MM.1S (cell line): ENCODE data around the gene CCDC150.

Source experiments
- DNase-seq: peaks from one replicate; pipeline ENCODE4 v3.0.0-alpha.2; 2015
- H2AFZ ChIP-seq: fragments of 300-600 bp; sonication (generic); 2 replicates; pipeline ENCODE4 v1.6.0; 2016; ENCODE audit warnings: antibody characterized with exemption, low read length
- H3F3A ChIP-seq: fragments of 300-600 bp; sonication (generic); 2 replicates; pipeline ENCODE4 v1.6.1; 2016; ENCODE audit warnings: mild to moderate bottlenecking, antibody characterized with exemption, low read length, moderate library complexity, mixed read lengths; ENCODE audit not compliant: insufficient read depth
- H3K27ac ChIP-seq: fragments of 300-600 bp; sonication (generic); 2 replicates; pipeline ENCODE4 v1.5.1; 2016; ENCODE audit warnings: mild to moderate bottlenecking, low read length
- H3K27me3 ChIP-seq: fragments of 300-600 bp; sonication (generic); replicated peaks from 2 replicates; pipeline ENCODE4 v1.6.0; 2016; ENCODE audit warnings: low read length; ENCODE audit not compliant: insufficient read depth
- H3K36me3 ChIP-seq: fragments of 300-600 bp; sonication (generic); replicated peaks from 2 replicates; pipeline ENCODE4 v1.6.1; 2016; ENCODE audit warnings: mild to moderate bottlenecking, low read length, mixed read lengths; ENCODE audit not compliant: insufficient read depth
- H3K4me1 ChIP-seq: fragments of 300-600 bp; sonication (generic); 2 replicates; pipeline ENCODE4 v1.6.1; 2016; ENCODE audit warnings: low read length, mixed read lengths
- H3K4me2 ChIP-seq: fragments of 300-600 bp; sonication (generic); 2 replicates; pipeline ENCODE4 v1.6.0; 2016; ENCODE audit warnings: low read depth, low read length
- H3K4me3 ChIP-seq: fragments of 300-600 bp; sonication (generic); 2 replicates; pipeline ENCODE4 v1.5.1; 2016; ENCODE audit warnings: low read length, mixed read lengths
- H3K79me2 ChIP-seq: fragments of 300-600 bp; sonication (generic); 2 replicates; pipeline ENCODE4 v1.6.1; 2016; ENCODE audit warnings: mixed run types, low read length, mixed read lengths
- H3K9ac ChIP-seq: fragments of 300-600 bp; sonication (generic); 2 replicates; pipeline ENCODE4 v1.6.1; 2016; ENCODE audit warnings: low read length, mixed read lengths
- H3K9me2 ChIP-seq: fragments of 300-600 bp; sonication (generic); replicated peaks from 2 replicates; pipeline ENCODE4 v1.6.1; 2016; ENCODE audit warnings: mild to moderate bottlenecking, low read length, mixed read lengths; ENCODE audit not compliant: insufficient read depth
- H3K9me3 ChIP-seq: fragments of 300-600 bp; sonication (generic); replicated peaks from 2 replicates; pipeline ENCODE4 v1.6.1; 2016; ENCODE audit warnings: mild to moderate bottlenecking, low read length, mixed read lengths; ENCODE audit not compliant: insufficient read depth
- H4K20me1 ChIP-seq: fragments of 300-600 bp; sonication (generic); 2 replicates; pipeline ENCODE4 v1.6.1; 2016; ENCODE audit warnings: mild to moderate bottlenecking, low read length, moderate library complexity, mixed read lengths; ENCODE audit not compliant: insufficient read depth
- CTCF ChIP-seq: fragments of 300-600 bp; sonication (generic); IDR thresholded peaks from 2 replicates; pipeline ENCODE4 v1.5.1; 2016; ENCODE audit warnings: antibody characterized with exemption, low read length, mixed read lengths
- EZH2 ChIP-seq: fragments of 300-600 bp; sonication (generic); optimal IDR thresholded peaks from 2 replicates; pipeline ENCODE3; 2017; ENCODE audit warnings: low read depth, mild to moderate bottlenecking, antibody characterized with exemption, low read length, mixed read lengths
- EZH2phosphoT487 ChIP-seq: fragments of 300-600 bp; sonication (generic); IDR thresholded peaks from 2 replicates; pipeline ENCODE4 v1.6.1; 2018; ENCODE audit warnings: antibody characterized with exemption, low read length

Gene CCDC150

DNA sequence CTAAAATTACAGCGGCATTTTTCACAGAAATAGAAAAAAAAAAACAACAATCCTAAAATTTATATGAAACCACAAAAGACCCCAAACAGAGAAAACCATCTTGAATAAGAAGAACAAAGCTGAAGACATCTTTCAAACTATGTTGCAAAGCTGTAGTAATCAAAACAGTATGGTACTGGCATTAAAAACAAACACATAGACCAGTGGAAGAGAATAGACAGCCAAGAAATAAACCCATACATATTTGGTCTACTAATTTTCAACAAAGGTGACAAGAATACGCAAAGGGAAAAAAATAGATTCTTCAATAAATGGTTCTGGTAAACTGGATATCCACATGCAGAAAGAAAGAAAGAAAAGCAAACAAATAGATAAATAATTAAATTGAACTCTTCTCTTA lies 9.0 kb upstream of the CCDC150 start:
- no peak overlapping the region for H3K4me2 ChIP-seq

GRCh38 chr2:196635156-196635555 lies 4.4 kb upstream of the CCDC150 start:
- H2AFZ ChIP-seq, result no peak overlapping the region
- H3K27me3 ChIP-seq, result peaks cover 18% of the 10 kb centered on the region
- peaks cover 2% of the 10 kb centered on the region; the same call in 1 of the 2 replicates for H3K79me2 ChIP-seq
- no peak overlapping the region for H3K27ac ChIP-seq
- no peaks in the 10 kb centered on the region for H4K20me1 ChIP-seq
- no peak for DNase-seq
- no peak for TF ChIP-seq EZH2phosphoT487
- TF ChIP-seq EZH2, result no peak
- H3K9ac ChIP-seq, result no peak overlapping the region
- no peaks in the 10 kb centered on the region for H3K9me2 ChIP-seq
- H3K4me2 ChIP-seq, result no peak overlapping the region
- no peak overlapping the region for H3K4me3 ChIP-seq
- no peaks in the 10 kb centered on the region for H3F3A ChIP-seq
- H3K9me3 ChIP-seq, result no peaks in the 10 kb centered on the region
- H3K36me3 ChIP-seq, result no peaks in the 10 kb centered on the region
- H3K4me1 ChIP-seq, result no peaks in the 10 kb centered on the region

More for the DNA sequence above, 9.0 kb upstream of the CCDC150 start:
- H3K4me3 ChIP-seq, result no peak overlapping the region
- H3K27ac ChIP-seq, result no peak overlapping the region
- H3K9me2 ChIP-seq, result no peaks in the 10 kb centered on the region
- no peak overlapping the region for H2AFZ ChIP-seq
- no peaks in the 10 kb centered on the region for H3F3A ChIP-seq
- H3K27me3 ChIP-seq, result no peaks in the 10 kb centered on the region
- H3K4me1 ChIP-seq, result no peaks in the 10 kb centered on the region
- no peaks in the 10 kb centered on the region for H3K36me3 ChIP-seq
- no peaks in the 10 kb centered on the region for H3K9me3 ChIP-seq
- no peak for TF ChIP-seq EZH2
- H3K9ac ChIP-seq, result no peak overlapping the region
- no peak for DNase-seq
- no peaks in the 10 kb centered on the region for H3K79me2 ChIP-seq
- H4K20me1 ChIP-seq, result no peaks in the 10 kb centered on the region

GRCh38 chr2:196638765-196639164 lies 750 bp upstream of the CCDC150 start:
- Histone ChIP-seq H3K27me3 (peaks cover 18% of the 10 kb centered on the region), H2AFZ (peak overlapping the region; percentile 82), H3K4me3 (peak overlapping the region; percentile 68), H3K4me2 (peak overlapping the region; percentile 82), H3K36me3 (no peaks in the 10 kb centered on the region), H3K79me2 (peaks cover 25% of the 10 kb centered on the region), H3K4me1 (no peaks in the 10 kb centered on the region; the same call in 1 of the 2 replicates), H3K27ac (no peak overlapping the region), H3K9me2 (no peaks in the 10 kb centered on the region), H4K20me1 (no peaks in the 10 kb centered on the region), H3F3A (no peaks in the 10 kb centered on the region), H3K9ac (no peak overlapping the region), H3K9me3 (no peaks in the 10 kb centered on the region)
- DNase-seq, result no peak
- TF ChIP-seq CTCF, result no peak

DNA sequence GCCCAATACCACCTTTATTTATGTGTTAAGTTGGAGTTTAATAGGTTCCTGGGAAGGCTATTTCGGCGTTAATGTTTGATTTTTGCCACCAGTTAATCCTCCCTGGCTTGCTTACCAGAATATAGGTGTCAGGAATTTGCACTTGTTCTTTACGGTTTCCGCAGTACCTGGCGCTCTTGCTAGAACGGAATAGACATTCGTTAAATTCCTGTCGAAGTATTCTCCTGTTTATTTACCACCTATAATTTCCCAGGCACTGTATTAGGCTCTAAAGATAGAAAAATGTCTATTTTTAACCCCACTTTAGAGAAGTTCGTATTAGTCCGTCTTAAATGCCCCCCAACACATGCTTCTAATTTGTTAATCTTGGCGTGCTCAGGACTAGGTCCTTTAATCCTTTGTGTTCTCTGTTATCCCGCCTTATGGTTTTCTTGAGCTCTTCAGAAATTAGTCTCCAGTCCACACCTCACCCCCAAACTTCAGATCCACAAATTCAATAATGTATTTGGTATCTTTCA lies 575 bp downstream of the CCDC150 start:
- Histone ChIP-seq H2AFZ (peak overlapping the region; percentile 71), H3K79me2 (peaks cover 33% of the 10 kb centered on the region), H3K4me3 (peak overlapping the region; percentile 68), H3K4me1 (no peaks in the 10 kb centered on the region; the same call in 1 of the 2 replicates), H3F3A (no peaks in the 10 kb centered on the region), H3K4me2 (peak overlapping the region; percentile 75), H3K9me2 (no peaks in the 10 kb centered on the region), H3K9me3 (no peaks in the 10 kb centered on the region), H3K27ac (no peak overlapping the region), H4K20me1 (no peaks in the 10 kb centered on the region), H3K27me3 (peaks cover 18% of the 10 kb centered on the region), H3K9ac (peak overlapping the region; percentile 32; the same call in 1 of the 2 replicates), H3K36me3 (no peaks in the 10 kb centered on the region)
- no peak for TF ChIP-seq EZH2
- no peak for TF ChIP-seq CTCF
- no peak for TF ChIP-seq EZH2phosphoT487
- DNase-seq, result no peak
